GM18909 (cell line): ENCODE results near the gene POLE.
"Not testable (repeated sequence)": the region's sequence is repeated elsewhere in the genome, so short reads cannot be mapped to it uniquely, and the experiment has no call there.

Experiments
- ATAC-seq: cut with Tn5 transposase; IDR thresholded peaks from one replicate; pipeline ENCODE4 v1.9.1; 2021; ENCODE audit warnings: mild to moderate bottlenecking; ENCODE audit not compliant: unreplicated experiment, poor library complexity

Gene POLE

DNA sequence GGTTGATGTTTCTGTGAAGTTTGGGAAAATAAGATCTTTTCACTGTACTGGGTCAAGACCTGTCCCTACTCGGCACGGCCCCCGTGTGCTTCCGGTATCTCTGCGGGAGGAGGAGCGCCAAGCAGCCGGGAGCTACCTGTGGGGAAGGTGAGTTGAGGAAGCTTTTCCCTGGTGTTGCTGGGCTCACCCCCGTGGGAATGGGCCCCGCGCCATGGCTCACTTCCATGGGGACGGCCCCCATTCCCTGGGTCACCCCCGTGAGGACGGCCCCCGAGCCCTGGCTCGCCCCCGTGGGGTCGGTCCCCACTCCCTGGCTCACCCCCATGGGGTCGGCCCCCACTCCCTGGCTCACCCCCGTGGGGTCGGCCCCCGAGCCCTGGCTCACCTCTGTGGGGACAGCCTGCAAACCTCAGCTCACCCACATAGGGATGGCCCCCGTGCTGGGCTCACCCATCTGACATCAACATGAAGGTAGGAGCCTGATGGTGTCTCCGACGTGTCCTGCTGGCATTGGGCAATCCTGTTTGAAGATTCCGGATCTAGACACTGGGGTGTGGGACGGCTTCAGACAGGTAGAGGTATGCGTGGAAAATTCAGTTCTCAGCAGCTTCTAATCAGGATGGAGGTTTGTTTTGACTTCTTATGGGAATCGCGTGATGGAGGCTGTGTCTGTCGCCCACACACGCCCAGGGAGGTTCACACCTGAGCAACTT lies 85.8 kb downstream of the POLE start:
- ATAC-seq, result no peak

DNA sequence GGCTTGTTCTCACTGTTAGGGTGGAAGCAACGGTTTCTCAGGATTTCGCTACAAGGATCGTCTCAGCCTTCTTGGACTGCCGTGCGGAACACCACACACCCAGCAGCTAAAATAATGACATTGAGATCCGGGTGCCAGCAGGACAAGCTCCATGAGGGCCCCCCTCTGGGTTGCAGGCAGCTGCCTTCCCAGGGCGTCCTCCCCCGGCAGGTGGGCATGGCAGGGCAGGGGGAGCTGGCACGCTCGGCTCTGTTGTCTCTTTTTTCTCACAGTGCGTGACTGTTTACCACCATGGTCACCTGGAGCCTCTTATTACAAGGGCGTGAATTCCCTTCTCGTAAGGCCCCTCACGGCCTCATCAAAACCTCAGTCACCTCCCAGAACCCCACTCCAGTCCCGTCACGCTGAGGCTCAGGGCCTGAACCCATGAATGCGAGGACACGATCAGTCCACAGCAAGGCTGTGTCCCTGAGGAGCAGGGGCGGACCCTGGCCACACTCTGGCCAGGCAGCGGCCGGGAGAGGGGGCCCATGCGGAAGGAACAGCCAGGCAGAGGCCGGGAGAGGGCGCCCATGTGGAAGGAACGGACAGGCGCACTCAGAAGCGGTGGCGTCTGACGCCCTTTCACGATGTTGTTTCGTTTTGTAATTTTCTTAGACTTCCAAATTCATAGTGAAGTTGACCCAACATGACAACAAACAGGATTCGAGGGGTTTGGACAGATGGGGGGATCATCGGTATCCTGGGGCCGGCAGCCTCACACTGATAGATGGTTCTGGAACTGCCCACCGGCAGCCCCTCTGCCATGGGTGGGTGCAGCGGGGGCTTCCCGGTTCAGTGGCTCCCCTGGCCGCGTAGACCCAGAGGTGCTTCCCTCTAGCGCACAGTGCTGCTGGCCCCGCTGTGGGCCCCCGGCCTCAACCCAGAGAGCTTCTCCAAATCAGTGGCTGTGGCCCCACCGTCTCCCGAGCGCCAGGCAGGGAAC lies 86.8 kb downstream of the POLE start:
- no peak for ATAC-seq

DNA sequence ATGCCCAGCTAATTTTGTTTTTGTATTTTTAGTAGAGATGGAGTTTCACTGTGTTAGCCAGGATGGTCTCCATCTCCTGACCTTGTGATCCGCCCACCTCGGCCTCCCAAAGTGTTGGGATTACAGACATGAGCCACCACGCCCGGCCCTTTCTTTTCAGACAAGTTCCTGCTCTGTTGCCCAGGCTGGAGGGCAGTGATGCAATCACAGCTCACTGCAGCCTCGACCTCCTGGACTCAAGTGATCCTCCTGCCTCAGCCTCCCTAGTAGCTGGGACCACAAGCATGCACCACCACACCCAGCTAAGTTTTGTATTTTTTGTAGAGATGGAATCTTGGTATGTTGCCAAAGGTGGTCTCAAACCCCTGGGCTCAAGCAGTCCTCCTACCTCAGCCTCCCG lies 87.6 kb downstream of the POLE start:
- ATAC-seq, result not testable (repeated sequence)

DNA sequence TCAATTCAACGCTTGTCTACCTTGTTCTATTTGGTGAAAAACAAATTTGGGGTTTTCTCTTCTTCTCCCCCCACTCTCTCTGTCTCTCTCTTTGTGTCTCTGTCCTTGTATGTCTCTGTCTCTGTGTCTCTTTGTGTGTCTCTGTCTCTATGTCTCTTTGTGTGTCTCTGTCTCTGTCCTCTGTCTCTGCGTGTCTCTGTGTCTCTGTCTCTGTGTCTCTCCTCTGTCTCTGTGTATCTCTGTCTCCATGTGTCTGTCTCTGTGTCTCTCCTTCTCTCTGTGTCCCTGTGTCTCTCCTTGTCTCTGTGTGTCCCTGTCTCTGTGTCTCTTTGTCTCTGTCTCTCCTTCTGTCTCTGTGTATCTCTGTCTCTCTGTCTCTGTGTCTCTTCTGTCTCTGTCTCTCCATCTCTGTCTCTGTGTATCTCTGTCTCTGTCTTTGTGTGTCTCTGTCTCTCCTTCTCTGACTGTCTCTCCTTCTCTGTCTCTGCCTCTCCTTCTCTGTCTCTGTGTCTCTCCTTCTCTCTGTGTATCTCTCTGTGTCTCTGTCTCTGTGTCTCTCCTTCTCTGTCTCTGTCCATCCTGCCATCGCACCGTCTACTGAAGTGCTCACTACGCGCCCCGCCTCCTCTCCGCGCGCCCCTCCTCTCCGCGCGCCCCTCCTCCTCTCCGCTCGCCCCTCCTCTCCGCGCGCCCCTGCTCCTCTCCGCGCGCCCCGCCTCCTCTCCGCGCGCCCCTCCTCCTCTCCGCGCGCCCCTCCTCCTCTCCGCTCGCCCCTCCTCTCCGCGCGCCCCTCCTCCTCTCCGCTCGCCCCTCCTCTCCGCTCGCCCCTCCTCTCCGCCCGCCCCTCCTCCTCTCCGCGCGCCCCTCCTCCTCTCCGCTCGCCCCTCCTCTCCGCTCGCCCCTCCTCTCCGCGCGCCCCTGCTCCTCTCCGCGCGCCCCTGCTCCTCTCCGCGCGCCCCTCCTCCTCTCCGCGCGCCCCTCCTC lies 89.5 kb downstream of the POLE start:
- no peak for ATAC-seq

DNA sequence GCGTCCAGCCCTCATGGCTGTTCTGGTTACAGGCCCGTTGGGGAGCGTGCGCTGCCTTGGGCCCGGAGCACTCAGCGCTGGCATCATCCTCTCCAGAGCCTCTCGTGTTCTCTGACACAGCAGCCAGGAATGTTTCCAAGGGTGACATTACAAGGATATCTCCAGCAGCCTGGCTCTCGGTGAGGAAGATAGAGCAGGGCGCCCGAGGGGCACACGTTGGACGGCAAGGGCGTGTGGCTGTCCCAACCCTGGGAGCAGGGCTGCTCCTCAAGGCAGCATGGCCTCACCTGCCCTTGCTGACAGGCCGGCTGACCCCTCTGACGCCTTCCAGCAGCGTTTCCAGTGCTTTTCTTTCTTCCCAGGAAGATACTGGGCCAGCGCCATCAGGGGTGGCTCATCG lies 91.1 kb downstream of the POLE start:
- no peak for ATAC-seq

DNA sequence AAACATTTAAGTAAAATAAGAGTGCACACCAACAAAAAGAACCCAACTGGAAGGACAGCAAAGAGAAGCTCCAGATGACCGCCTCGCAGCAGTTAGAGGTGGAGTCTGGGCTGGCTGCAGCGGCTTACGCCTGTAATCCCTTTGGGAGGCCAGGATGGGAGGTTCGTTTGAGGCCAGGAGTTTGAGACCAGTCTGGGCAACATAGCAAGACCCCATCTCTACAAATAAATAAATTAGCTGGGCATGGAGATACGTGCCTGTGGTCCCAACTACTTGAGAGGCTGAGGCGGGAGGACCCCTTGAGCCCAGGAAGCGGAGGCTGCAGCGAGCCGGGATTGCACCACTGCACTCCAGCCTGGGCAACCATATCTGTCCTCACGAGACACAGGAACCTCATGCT lies 92.0 kb downstream of the POLE start:
- no peak for ATAC-seq

DNA sequence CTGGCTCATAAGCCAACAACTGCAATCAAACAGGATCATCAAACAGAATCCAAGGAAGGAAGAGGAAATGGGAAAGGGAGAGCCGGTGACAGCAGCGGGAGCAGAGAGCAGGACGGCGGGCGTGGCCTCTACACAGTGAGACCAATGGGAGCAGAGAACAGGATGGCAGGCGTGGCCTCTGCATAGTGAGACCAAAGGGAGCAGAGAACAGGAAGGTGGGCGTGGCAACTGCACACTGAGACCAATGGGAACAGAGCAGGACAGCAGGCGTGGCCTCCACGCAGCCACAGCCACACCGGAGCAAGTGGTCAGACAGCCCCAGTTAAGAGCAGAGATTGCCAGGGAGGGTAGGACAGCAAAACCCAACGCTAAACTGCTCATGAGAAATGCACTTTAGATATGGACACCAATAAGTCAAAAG lies 93.2 kb downstream of the POLE start:
- ATAC-seq, result no peak

DNA sequence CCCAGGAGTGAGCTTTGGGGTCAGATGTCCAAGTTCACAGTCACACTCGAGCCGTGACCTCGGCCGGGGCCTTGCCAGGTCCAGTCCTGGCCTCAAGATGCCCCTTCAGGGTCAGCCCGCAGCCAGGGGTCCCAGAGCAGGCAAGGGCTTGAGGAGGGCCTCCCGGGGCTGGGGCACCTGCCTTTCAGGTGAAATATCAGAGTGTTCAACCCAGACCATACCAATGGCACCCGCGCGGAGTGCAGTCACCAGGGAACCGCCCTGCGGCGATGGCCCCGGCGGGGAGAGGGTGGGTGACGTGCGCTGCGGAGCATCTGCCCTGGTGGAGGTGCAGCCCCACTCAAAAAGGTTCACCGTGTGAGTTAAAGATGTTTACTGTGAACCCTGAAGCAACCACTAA lies 93.6 kb downstream of the POLE start:
- ATAC-seq, result no peak

DNA sequence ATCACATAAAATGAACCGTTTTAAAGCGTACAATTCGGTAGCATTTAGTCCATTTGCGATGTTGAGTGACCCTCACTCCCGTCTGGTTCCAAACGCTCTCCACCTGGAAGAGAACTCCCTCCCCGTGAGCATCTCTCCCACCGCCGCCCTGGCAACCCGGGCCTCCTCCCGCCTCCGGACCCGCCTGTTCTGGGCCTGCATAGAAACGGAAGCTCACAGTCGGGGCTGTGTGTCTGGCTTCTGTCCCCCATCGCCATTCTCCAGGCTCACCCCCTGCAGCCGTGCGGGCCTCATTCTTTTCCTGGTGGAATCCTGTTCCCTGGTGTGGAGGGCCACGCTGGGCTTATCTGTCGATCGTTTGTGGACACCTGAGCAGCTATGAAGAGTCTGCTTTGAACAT lies 94.1 kb downstream of the POLE start:
- ATAC-seq, result no peak

DNA sequence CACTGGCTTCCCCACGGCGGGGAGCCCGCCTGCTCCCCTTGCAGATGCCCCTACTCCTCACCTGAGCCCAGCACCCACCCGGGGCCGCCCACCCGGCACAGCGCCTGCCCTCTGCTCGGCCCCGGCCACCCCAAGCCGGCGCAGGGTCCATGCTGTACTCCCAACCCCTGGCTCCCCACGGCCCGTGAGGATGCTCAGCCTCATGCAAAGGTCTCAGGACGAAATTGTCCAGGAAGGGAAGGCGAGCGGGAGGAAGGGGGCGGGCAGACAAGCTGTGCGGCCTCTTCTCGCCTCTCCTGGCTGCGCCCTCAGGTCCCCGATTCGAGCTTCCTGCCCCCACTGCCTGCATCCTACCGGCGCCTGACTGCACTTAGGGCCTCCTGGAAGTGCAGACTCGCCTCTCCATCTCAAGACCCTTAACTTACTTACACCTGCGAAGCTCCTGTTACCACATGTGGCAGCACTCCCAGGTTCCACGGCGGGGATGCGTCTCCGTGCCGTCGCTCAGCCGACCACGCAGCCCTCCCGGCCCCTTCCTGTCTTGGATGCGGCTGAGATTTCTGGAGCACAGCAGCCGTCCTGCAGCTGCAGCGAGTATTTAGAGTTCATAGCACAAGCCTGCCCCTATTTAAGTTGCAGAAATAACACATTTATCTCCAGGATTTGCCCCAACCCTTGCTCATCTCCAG lies 94.7 kb downstream of the POLE start:
- no peak for ATAC-seq

DNA sequence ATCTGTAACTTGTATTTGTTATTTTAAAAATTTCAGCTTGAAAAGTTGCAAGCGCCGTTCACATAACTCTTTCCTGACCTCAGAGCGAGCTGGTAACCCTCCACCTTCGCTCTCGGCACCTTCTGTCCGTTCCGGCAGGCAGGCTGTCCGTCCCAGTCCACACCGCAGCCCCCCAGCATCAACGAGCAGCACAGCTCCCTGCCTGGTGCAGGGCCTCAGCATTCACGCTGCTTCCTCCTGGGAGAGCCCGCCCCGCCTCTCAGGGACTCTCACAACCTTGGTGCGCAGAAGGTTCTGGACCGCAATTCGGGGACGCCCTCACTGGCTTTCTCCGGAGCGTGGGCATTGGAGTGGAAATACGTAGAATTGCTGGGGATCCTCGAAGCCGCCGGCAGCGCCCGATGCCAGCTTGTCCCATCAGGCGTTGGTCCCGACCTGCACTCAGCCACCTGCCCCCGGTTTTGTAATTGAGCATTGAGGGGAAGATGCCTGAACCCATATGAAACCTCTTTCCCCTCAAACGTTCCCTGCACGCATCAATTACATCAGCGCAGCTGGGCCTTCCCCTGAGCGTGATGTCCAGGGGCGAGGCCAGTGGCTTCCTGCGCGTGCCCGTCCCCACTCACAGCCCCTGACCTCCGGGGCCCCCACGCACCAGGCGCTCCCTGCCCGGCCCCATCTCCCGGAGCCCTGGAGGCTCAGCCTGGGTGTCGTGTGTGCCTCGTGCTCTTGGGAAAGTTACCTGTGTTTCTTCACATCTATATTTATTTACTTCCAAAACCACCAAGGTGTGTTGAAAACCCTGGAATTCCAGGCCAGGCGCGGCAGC lies 95.8 kb downstream of the POLE start:
- no peak for ATAC-seq

DNA sequence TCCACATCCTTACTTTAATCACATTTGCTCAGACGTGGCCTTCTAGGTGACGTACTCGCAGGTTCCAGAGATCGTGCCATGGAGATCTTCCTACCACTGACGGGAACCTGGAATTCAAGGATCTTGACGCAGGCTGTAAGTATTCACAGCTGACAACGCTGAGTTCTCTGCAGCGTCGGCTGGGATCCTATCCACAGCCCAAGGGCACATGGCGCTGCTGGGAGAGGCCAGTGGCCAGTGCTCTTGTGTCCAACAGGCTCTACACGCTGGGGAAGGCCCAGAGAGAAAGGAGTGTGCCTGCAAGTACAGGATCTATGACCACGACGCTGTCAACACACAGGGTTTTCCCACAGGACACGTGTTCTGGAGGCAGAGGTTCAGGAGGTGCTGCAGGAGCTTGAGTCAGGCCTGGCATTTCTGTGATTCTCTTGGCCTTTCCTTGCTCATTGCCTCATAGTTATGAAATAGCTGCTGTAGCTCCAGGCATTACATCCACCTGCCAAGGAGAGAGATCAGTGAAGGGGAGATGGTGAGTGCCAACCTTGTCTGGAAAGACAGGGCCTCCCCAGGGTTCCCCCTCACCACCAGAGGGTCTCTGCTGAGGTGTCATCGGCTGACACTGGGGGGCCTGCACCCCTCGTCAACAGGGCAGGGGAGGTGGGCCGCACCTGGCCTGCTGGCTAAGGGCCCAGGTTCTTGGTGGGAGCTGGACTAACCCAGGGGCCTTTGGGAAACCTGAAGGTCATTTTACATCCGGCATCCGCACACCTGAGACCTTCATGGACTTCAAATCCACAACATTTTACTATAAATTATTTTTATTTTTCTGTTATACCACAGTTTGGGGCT lies 98.1 kb downstream of the POLE start:
- no peak for ATAC-seq

DNA sequence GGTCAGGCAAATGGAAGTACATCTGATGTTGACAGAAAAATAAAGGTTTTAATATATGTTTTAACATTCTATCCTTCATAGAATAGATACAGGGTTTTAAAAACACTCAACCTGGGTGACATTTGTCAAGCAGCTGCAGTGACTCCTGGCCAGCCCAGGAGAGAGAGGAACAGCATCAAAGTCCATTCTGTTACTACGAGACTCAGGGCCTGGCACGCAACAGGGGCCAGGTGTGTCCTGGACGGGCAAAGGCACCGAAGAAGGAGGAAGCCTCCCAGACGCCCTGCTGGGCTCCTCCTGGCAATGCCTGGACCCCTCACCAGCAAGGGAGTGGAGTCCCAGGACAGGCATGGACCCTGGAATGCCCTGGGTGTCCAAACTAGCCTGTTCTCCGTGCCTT lies 98.8 kb downstream of the POLE start:
- no peak for ATAC-seq

DNA sequence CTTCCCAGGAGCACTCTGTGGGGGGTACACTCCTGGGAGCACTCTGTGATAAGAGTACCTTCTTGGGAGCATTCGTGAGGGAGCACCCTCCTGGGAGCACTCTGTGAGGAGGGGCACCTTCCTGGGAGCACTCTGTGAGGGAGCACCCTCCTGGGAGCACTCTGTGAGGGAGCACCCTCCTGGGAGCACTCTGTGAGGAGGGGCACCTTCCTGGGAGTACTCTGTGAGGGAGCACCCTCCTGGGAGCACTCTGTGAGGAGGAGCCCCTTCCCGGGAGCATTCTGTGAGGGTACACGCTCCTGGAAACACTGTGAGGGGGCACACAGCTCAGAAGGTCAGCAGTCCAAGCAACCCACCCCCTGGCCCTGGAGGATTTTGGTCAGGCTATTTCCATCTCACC lies 99.4 kb downstream of the POLE start:
- no peak for ATAC-seq

DNA sequence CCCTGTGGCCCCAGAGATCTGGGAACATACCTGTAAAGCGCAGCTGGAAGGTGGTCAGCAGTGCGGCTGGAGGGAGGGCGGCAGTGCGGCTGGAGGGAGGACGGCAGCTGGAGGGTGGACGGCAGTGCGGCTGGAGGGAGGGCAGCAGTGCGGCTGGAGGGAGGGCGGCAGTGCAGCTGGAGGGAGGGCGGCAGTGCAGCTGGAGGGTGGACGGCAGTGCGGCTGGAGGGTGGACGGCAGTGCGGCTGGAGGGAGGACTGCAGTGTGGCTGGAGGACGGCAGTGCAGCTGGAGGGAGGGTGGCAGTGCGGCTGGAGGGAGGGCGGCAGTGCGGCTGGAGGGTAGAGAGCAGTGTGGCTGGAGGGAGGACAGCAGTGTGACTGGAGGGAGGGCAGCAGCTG lies 100.2 kb downstream of the POLE start:
- no peak for ATAC-seq

DNA sequence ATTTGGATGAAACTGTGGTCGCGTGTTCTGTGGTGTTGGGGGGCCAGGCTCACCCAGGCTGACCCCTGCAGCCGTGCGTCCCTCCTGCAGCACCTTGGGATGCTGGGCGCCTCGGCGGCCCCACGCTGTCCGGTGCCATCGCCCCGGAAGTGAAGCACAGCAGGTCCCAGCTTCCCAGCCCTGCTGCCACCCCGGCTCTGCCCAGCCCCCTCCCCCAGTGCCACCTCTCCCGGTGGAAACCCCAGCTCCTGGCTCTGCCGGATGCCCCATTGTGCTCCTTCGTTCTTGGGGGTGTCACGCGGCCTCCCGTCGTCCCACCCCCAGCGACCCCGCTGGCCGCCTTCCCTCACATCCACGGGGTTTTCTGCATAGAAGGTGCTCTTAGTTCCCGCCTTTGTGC lies 102.0 kb downstream of the POLE start:
- ATAC-seq, result no peak

DNA sequence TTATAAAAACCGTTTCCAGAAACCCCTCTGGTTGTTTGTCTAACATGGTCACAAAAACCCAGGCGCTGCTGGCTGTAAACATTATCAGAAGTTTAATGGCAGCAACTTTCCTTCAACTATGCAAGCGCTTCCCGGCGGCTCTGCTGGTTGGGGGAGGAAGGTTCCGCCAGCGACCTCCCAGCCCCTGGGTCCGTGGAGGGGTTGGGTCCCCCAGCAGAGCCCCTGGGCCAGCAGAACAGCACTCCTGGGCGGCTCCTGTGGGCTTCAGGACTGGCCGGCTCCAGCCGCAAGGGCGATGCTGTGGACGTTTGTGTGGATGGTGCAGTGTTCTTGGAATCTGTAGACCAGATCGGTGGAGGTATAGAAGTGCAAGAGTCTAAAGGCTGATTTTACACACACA lies 102.7 kb downstream of the POLE start:
- no peak for ATAC-seq

DNA sequence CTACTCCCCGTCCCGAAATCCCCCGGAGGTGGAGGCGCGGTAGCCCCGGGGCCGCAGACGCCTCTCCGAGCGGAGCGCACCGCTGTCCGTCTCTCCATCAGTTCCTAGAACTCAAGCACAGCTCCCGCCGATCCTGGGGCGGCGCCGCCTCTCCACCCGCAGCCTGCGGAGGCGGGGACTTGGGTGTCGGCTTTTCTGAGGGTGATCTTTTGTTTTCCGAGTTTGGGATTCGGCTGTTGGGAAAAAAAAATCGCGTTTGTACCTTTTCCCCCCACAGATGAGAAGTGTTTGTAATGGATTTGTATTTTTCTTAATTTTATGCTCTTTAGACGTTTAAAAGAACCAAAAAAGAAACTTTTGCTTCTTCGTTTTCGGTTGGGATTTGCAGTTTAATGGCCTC lies 103.4 kb downstream of the POLE start:
- no peak for ATAC-seq
